ENCODE measurements around the gene SRPK3.

DNA sequence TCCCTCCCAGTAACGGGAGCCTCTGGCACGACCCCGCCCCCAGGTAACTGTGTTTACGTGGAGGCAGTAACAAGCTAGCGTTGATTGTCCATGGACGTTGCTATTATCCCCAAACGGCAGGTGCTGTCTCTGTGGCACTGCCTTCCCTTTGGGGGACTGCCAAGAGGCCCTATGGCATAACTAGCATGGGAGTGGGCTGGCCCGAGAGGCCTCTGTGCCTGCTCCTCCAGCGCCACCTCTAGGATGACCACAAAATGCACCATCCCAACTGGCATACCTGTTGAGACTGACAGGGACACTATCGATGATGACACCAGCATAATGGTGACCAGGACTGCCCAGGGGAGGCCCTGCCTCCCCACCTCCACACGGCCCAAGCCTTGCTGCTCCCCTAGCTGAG, 1.5 kb downstream of the SRPK3 start:
- TF ChIP-seq, protein P1, sequence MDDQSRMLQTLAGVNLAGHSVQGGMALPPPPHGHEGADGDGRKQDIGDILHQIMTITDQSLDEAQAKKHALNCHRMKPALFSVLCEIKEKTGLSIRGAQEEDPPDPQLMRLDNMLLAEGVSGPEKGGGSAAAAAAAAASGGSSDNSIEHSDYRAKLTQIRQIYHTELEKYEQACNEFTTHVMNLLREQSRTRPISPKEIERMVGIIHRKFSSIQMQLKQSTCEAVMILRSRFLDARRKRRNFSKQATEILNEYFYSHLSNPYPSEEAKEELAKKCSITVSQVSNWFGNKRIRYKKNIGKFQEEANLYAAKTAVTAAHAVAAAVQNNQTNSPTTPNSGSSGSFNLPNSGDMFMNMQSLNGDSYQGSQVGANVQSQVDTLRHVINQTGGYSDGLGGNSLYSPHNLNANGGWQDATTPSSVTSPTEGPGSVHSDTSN (IDR thresholded peaks at IDR 0.05), result no peak
- no peak for TF ChIP-seq RCOR1 (IDR thresholded peaks at IDR 0.05; ENCODE audit: low read length)
- TF ChIP-seq EP300 (IDR thresholded peaks at IDR 0.05; ENCODE audit: borderline replicate concordance in 1 of 2, low read depth in 1 of 2, low read length in 1 of 2), result no peak
- TF ChIP-seq FOXJ3 (CRISPR knock-in tag; IDR thresholded peaks at IDR 0.05), result no peak
